ENCODE data around the gene AP4M1.

GRCh38 chr7:100087055-100087750, 14.2 kb upstream of the AP4M1 start:
- no peak for TF ChIP-seq CTCF (IDR thresholded peaks at IDR 0.05; ENCODE audit: low read depth, low read length, missing input control)
- TF ChIP-seq SP1 (IDR thresholded peaks at IDR 0.05): peak; percentile 27
- no peak for TF ChIP-seq MAX (IDR thresholded peaks at IDR 0.05)
- no peak for TF ChIP-seq RAD21 (IDR thresholded peaks at IDR 0.05)
- no peak for TF ChIP-seq EGR1 (IDR thresholded peaks at IDR 0.05; ENCODE audit: low read depth in 2 of 2)
